Ectodermal cell (in vitro differentiated cells): ENCODE data around the gene PPP2R2B.

Source experiments
- H3K27ac ChIP-seq: 2 replicates; pipeline ENCODE4 v1.7.0; 2013; ENCODE audit warnings: mild to moderate bottlenecking, low read depth, low read length; ENCODE audit not compliant: insufficient read depth, poor library complexity, severe bottlenecking
- H3K27me3 ChIP-seq: 2 replicates; pipeline ENCODE4 v1.7.0; 2013; ENCODE audit warnings: mild to moderate bottlenecking, low read length; ENCODE audit not compliant: insufficient read depth, control insufficient read depth, poor library complexity, severe bottlenecking
- H3K36me3 ChIP-seq: one replicate; pipeline ENCODE4 v1.7.0; 2013; ENCODE audit warnings: low read length; ENCODE audit not compliant: control insufficient read depth, insufficient read depth
- H3K4me1 ChIP-seq: one replicate; pipeline ENCODE4 v1.7.0; 2013; ENCODE audit warnings: low read length; ENCODE audit not compliant: control insufficient read depth, insufficient read depth
- H3K4me3 ChIP-seq: 2 replicates; pipeline ENCODE4 v1.7.0; 2013; ENCODE audit warnings: low read depth, low read length, control low read depth; ENCODE audit not compliant: insufficient read depth
- H3K9me3 ChIP-seq: 2 replicates; pipeline ENCODE4 v1.7.0; 2013; ENCODE audit warnings: mild to moderate bottlenecking, low read length, moderate library complexity; ENCODE audit not compliant: control insufficient read depth
- WGBS, 2 experiments: methylation state at CpG; one replicate each; pipeline ENCODE4 v1.1.7; 2013; ENCODE audit warnings: missing lambda C conversion rate in 2 of 2; 5-methylcytosine and 5-hydroxymethylcytosine counted together

The PPP2R2B gene

GRCh38 chr5:146607659-146608332 is 270.8 kb downstream of the PPP2R2B start:
- H3K36me3 ChIP-seq: no peaks in the 10 kb centered on the region
- H3K27ac ChIP-seq: no peak overlapping the region
- H3K4me3 ChIP-seq: no peak overlapping the region
- no peaks in the 10 kb centered on the region for H3K4me1 ChIP-seq
- H3K27me3 ChIP-seq: no peaks in the 10 kb centered on the region
- H3K9me3 ChIP-seq: no peaks in the 10 kb centered on the region

- Histone ChIP-seq H3K27ac (no peak overlapping the region), H3K36me3 (no peaks in the 10 kb centered on the region), H3K4me1 (no peaks in the 10 kb centered on the region), H3K27me3 (no peaks in the 10 kb centered on the region), H3K9me3 (no peaks in the 10 kb centered on the region), H3K4me3 (no peak overlapping the region)
- WGBS, 2 experiments: 95 to 97% methylated on average over 11 of the region's 11 CpGs
Observed at GRCh38 chr5:146606893-146607292, 271.7 kb downstream of the PPP2R2B start.

DNA sequence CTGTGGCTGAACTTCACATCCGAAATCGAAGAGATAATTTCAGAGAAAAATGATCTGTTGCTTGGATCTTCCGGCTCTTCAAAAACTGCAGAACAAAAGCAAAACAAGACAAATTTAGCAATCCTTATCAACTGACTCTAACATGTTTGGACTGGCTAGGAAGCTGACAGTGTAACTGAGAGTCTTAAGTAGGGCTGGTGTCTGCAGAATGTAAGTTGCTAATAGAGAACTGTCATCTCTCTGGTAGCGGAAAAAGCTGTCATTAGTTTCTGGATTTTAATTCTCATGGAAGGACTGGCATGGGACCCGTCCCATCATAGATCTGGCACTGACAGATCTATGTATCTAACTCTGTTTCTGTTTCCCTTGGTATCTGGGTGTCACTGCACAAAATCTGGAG is 278.2 kb downstream of the PPP2R2B start:
- H3K4me1 ChIP-seq: no peaks in the 10 kb centered on the region
- H3K27ac ChIP-seq: no peak overlapping the region
- WGBS, 2 experiments: 91 to 97% methylated on average over 5 of the region's 5 CpGs
- no peaks in the 10 kb centered on the region for H3K9me3 ChIP-seq
- no peaks in the 10 kb centered on the region for H3K36me3 ChIP-seq
- no peaks in the 10 kb centered on the region for H3K27me3 ChIP-seq
- H3K4me3 ChIP-seq: no peak overlapping the region

- no peaks in the 10 kb centered on the region for H3K4me1 ChIP-seq
- no peaks in the 10 kb centered on the region for H3K36me3 ChIP-seq
- no peaks in the 10 kb centered on the region for H3K9me3 ChIP-seq
- no peak overlapping the region for H3K27ac ChIP-seq
- H3K27me3 ChIP-seq: no peaks in the 10 kb centered on the region
- WGBS, 2 experiments: 89 to 97% methylated on average over 1 of the region's 1 CpG
- H3K4me3 ChIP-seq: no peak overlapping the region
Observed at GRCh38 chr5:146599261-146599660, 279.3 kb downstream of the PPP2R2B start.

- Histone ChIP-seq H3K4me1 (no peaks in the 10 kb centered on the region), H3K36me3 (no peaks in the 10 kb centered on the region), H3K27ac (no peak overlapping the region), H3K27me3 (no peaks in the 10 kb centered on the region), H3K4me3 (no peak overlapping the region), H3K9me3 (no peaks in the 10 kb centered on the region)
- WGBS, 2 experiments: 85 to 100% methylated on average over 2 of the region's 2 CpGs
Observed at GRCh38 chr5:146595088-146595487, 283.5 kb downstream of the PPP2R2B start.

DNA sequence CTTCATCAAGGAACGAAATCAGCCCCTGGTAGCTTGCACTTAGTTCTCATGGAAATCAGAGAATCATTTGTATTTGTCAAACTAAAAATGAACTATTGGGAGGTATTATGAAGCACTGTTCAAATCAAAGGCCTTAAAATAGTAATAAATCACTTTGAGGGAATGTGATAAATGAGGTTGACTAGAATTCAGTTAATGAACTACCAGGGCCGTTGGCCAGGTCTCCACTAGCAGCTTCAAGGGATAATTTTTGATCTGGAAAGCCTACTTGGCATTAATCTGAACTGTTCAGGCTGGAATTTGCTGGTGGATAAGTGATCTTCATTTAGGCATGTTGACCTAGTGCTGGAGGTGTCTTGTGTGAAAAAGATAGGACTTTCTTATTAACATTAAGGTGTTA is 286.2 kb downstream of the PPP2R2B start:
- Histone ChIP-seq H3K36me3 (no peaks in the 10 kb centered on the region), H3K27ac (no peak overlapping the region), H3K4me1 (peaks cover 4% of the 10 kb centered on the region), H3K4me3 (no peak overlapping the region), H3K9me3 (no peaks in the 10 kb centered on the region), H3K27me3 (no peaks in the 10 kb centered on the region)
- WGBS, 2 experiments: 97% methylated on average over 2 of the region's 2 CpGs

DNA sequence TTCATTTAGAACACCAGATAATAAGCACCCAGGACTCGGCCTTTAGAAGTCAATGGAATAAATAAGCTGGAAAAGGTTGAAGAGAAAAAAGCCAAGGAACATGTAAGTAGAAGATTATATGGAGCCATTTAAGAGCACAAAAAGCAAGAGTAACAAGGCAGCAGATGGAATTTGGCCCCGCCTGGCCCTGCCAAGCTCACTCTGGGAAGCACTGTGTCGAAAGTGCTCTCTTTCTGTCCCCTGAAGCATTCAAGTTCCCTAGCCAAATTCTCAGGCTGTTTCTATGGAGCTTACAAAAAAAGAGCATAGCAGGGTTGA is 289.6 kb downstream of the PPP2R2B start:
- no peaks in the 10 kb centered on the region for H3K27me3 ChIP-seq
- no peak overlapping the region for H3K4me3 ChIP-seq
- no peaks in the 10 kb centered on the region for H3K9me3 ChIP-seq
- no peaks in the 10 kb centered on the region for H3K36me3 ChIP-seq
- 59 to 78% methylated on average over 3 of the region's 3 CpGs for WGBS, 2 experiments
- no peak overlapping the region for H3K27ac ChIP-seq
- peaks cover 4% of the 10 kb centered on the region for H3K4me1 ChIP-seq

DNA sequence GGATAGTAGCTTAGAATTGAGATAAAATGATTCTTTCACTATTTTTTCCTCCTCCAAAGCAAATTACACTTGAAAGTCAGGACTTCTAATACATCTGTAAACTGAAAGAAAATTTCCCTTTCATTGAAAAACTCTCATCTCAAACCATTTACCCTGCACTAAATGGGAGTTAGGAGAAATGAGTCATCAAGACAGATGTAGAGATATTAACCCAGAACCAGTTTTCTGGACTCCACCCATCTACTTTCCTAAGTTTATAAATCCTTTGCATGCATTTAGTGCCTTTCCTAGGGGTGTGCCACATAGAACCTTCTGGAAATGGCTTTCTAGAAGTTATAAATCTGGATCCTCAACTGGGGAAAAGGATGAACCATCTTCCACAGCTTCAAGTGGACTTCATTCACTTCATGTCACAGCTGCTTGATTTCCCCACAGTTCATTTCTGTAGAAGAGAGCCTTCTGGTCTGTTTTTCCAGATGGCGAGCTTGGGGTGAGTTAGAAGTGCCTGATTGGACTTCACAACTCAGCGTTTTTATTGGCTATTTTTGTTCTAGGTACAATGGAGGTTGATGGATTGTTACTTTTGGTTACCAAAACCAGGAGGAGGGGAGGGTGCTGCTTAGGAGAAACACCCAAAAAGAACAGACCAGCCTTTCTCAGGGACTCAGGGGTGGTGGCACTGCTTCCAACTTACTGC is 290.1 kb downstream of the PPP2R2B start:
- no peaks in the 10 kb centered on the region for H3K27me3 ChIP-seq
- H3K36me3 ChIP-seq: no peaks in the 10 kb centered on the region
- WGBS, 2 experiments: 80 to 86% methylated on average over 2 of the region's 2 CpGs
- no peak overlapping the region for H3K27ac ChIP-seq
- H3K4me3 ChIP-seq: no peak overlapping the region
- no peaks in the 10 kb centered on the region for H3K9me3 ChIP-seq
- H3K4me1 ChIP-seq: peaks cover 4% of the 10 kb centered on the region

DNA sequence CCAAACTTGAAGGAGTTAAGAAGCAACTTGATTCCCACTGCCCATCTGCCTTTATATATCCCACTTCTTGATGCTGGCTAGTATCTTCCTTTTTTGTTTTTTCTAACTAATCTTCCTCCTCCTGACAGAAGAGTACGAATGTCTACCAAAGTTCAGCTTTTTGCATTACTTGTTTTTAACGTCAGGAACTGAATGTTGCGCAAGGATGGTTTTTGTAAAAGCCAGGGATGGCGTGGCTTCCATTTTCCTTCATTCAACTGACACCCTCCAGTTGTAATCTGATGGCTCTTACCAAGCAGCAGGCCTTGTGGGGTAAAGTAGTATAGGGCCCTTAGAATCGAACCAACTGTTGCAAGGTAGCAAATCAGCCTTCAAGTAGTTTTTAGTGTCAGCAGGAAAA is 291.8 kb downstream of the PPP2R2B start:
- WGBS, 2 experiments: 91 to 93% methylated on average over 5 of the region's 5 CpGs
- Histone ChIP-seq H3K4me1 (peaks cover 4% of the 10 kb centered on the region), H3K27me3 (no peaks in the 10 kb centered on the region), H3K9me3 (no peaks in the 10 kb centered on the region), H3K4me3 (no peak overlapping the region), H3K27ac (no peak overlapping the region), H3K36me3 (no peaks in the 10 kb centered on the region)

- H3K36me3 ChIP-seq: no peaks in the 10 kb centered on the region
- H3K27ac ChIP-seq: no peak overlapping the region
- no peak overlapping the region for H3K4me3 ChIP-seq
- no peaks in the 10 kb centered on the region for H3K27me3 ChIP-seq
- WGBS, 2 experiments: 94 to 96% methylated on average over 2 of the region's 2 CpGs
- H3K9me3 ChIP-seq: no peaks in the 10 kb centered on the region
- peaks cover 4% of the 10 kb centered on the region for H3K4me1 ChIP-seq
Observed at GRCh38 chr5:146584750-146585149, 293.8 kb downstream of the PPP2R2B start.
